Cardiac fibroblast (primary cell): ENCODE results near the gene CHD2.

Experiments
- DNase-seq, 2 donors: peaks; one replicate each; pipeline versions ENCODE4 v3.0.0 to v3.0.0-alpha.2; 2010; ENCODE audit warnings: low read depth in 2 of 2
- H3K4me3 ChIP-seq, 2 donors: replicated peaks in 1 of 2; 1 replicate in 1 of 2; 2 replicates in 1 of 2; pipeline ENCODE4 v1.5.1; 2011; ENCODE audit warnings: low read depth in 2 of 2, low read length in 2 of 2, mild to moderate bottlenecking in 2 of 2, moderate library complexity in 1 of 2
- CTCF ChIP-seq: IDR thresholded peaks from one replicate; pipeline ENCODE4 v1.5.1; 2011; ENCODE audit warnings: low read depth, mild to moderate bottlenecking, low read length, inconsistent platforms

The CHD2 gene

GRCh38 chr15:93051236-93052089 lies 151.3 kb downstream of the CHD2 start:
- no peak for DNase-seq
- H3K4me3 ChIP-seq, result no peak overlapping the region
- no peak for TF ChIP-seq CTCF

GRCh38 chr15:93052090-93052879 lies 152.2 kb downstream of the CHD2 start:
- no peak for TF ChIP-seq CTCF
- no peak for DNase-seq
- no peak overlapping the region for H3K4me3 ChIP-seq

GRCh38 chr15:93055211-93055610 lies 155.1 kb downstream of the CHD2 start:
- TF ChIP-seq CTCF, result no peak
- no peak overlapping the region for H3K4me3 ChIP-seq
- DNase-seq, result no peak

GRCh38 chr15:93056836-93057235 lies 156.7 kb downstream of the CHD2 start:
- no peak for DNase-seq
- H3K4me3 ChIP-seq, result no peak overlapping the region
- no peak for TF ChIP-seq CTCF

GRCh38 chr15:93057618-93058017 lies 157.5 kb downstream of the CHD2 start:
- no peak overlapping the region for H3K4me3 ChIP-seq
- no peak for DNase-seq
- no peak for TF ChIP-seq CTCF

GRCh38 chr15:93058128-93058527 lies 158.0 kb downstream of the CHD2 start:
- H3K4me3 ChIP-seq, result no peak overlapping the region
- TF ChIP-seq CTCF, result no peak
- DNase-seq, result no peak
